HTERT RPE-1 (cell line): Measurements from ENCODE around the gene MUSTN1.

Experiments
- in situ Hi-C: fragments of 300-500 bp; cut with MboI; formaldehyde crosslinking; loops from 4 replicates; pipeline ENCODE4 v1.14.3; 2020; ENCODE audit warnings: low sequenced_read_pairs

MUSTN1 gene

GRCh38 chr3:52809662-52810377 is 25.0 kb downstream of the MUSTN1 start:
- in situ Hi-C loops = no loop called here

GRCh38 chr3:52809149-52809548 is 25.7 kb downstream of the MUSTN1 start:
- in situ Hi-C loops = no loop called here

- in situ Hi-C loops = no loop called here
Observed at GRCh38 chr3:52805270-52806039, 29.4 kb downstream of the MUSTN1 start.

GRCh38 chr3:52801839-52802238 is 33.0 kb downstream of the MUSTN1 start:
- in situ Hi-C loops = no loop called here

- in situ Hi-C loops = no loop called here
Observed at GRCh38 chr3:52800079-52800478, 34.7 kb downstream of the MUSTN1 start.

- in situ Hi-C loops = no loop called here
Observed at GRCh38 chr3:52798978-52799476, 35.8 kb downstream of the MUSTN1 start.

GRCh38 chr3:52798376-52798977 is 36.3 kb downstream of the MUSTN1 start:
- in situ Hi-C loops = no loop called here

- in situ Hi-C loops = no loop called here
Observed at GRCh38 chr3:52796411-52796810, 38.4 kb downstream of the MUSTN1 start.

GRCh38 chr3:52795298-52795900 is 39.4 kb downstream of the MUSTN1 start:
- in situ Hi-C loops = no loop called here

GRCh38 chr3:52794612-52795099 is 40.2 kb downstream of the MUSTN1 start, which contains the start of gene ITIH3:
Gene ITIH3 (plus strand): TSS chr3:52794796. CDS start chr3:52794804, 8 bp downstream.
- in situ Hi-C loops = no loop called here

GRCh38 chr3:52793702-52794611 is 40.9 kb downstream of the MUSTN1 start:
- in situ Hi-C loops = no loop called here

GRCh38 chr3:52792961-52793695 is 41.7 kb downstream of the MUSTN1 start:
- in situ Hi-C loops = no loop called here

- in situ Hi-C loops = no loop called here
Observed at GRCh38 chr3:52792413-52792812, 42.4 kb downstream of the MUSTN1 start.

- in situ Hi-C loops = no loop called here
Observed at GRCh38 chr3:52791928-52792327, 42.9 kb downstream of the MUSTN1 start.

- in situ Hi-C loops = no loop called here
Observed at GRCh38 chr3:52791366-52791765, 43.5 kb downstream of the MUSTN1 start.

- in situ Hi-C loops = no loop called here
Observed at GRCh38 chr3:52790741-52791140, 44.1 kb downstream of the MUSTN1 start.

GRCh38 chr3:52790337-52790736 is 44.5 kb downstream of the MUSTN1 start:
- in situ Hi-C loops = no loop called here

GRCh38 chr3:52789746-52790040 is 45.1 kb downstream of the MUSTN1 start:
- in situ Hi-C loops = no loop called here

GRCh38 chr3:52788890-52789745 is 45.7 kb downstream of the MUSTN1 start:
- in situ Hi-C loops = no loop called here
